Stimulated activated CD4-positive, alpha-beta T cell treated with anti-CD3 and anti-CD28 coated beads, TNF-alpha, amount 100 ng/mL, for 24 hours (primary cell): Measurements from ENCODE around the gene MRPS25.
"Not testable (repeated sequence)": the region's sequence is repeated elsewhere in the genome, so short reads cannot be mapped to it uniquely, and the experiment has no call there.

ENCODE experiments used
- DNase-seq, 3 experiments: peaks; one replicate each; pipeline ENCODE4 v3.0.0-alpha.2; 2020; ENCODE audit warnings: low read depth in 3 of 3

The MRPS25 gene

DNA sequence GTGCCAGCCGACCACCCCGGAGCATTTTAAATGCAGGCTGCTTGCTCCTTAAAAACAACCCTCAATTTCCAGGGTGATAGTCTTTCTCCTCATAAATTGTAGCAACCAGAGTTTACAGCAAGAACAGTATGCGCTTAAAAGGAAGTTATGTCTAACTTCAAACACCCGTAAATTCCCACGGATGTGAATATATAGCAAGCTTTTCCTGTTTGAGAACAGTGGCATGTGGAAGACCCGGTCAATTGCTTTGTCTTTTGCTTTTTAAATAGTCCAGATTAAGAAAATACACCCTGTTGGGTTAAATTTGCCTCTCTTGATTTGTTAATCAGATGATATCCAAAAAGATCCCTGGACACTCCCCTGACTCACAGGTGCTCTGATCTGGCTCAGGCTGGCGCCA, 20.8 kb downstream of the MRPS25 start:
- no peak for DNase-seq

DNA sequence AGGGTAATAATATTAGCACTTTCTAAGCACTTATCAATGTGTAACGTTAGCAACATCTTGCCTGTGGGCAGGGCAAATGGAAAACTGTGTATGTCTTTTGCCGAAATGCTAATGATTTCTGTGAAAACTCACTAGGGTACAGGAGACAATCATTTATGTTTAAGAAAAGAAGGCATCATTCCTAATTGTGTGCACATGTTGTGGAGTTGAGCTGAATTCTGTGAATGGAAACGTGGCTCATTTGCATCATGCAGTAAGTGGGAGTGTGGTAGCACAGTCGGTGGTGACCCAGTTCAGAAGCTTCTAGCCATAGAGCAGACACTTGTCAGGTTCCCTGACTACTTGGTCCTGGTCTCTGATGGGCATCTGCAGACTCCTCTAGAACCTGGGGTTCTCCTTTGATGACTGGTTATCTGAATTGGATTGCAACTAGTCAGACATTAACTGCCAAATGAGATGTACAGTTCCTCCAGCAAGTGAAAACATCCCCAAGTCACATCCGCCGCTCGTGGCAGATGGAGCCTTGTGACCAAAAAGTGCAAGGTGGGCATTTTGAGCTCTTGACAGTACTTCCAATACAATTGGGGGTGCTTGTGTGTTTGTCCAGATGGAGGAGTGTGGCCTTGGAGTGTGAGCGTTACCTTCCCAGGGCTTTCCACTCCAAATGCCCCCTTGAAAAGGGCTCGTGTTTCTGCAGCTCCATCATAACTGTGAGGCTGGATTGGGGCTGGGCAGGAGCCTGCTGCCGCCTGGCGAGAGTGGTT, 21.5 kb downstream of the MRPS25 start:
- DNase-seq = no peak

DNA sequence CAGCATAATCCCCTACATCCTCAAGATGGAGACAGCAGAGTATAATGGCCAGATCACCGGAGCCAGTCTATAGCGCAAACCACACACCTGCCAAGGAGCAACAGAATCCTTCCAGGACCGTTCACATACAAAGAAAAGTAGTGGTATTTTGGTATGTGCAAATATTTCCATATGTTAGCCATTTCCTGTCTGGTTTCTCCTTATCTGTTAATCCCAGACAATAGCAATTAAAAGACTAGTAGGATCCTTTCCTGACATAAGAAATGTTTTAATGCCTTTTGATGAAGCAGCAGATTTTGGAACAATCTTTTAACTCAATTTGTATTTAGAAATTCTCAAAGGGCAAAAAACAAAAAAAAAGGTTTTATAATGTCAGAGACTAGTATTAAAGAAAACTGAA, 22.2 kb downstream of the MRPS25 start:
- no peak for DNase-seq

DNA sequence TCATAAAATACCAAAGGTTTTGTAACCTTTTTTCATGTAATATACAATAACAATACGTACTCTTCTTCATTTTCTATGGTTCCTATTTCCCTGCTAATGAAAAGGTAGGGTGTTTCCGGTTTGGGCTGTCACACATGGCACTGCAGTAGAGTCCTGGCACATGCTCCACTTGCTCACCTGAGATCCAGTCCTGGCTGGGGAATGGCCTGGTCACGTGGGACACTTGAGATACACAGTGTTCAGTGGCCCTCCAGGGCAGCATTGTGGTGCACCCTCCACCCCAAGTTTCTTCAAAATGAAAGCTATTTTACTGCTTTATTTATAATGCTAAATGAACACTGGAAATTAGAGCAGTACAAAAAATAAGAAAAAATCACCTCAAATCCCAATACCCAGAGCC, 23.2 kb downstream of the MRPS25 start:
- DNase-seq = no peak

DNA sequence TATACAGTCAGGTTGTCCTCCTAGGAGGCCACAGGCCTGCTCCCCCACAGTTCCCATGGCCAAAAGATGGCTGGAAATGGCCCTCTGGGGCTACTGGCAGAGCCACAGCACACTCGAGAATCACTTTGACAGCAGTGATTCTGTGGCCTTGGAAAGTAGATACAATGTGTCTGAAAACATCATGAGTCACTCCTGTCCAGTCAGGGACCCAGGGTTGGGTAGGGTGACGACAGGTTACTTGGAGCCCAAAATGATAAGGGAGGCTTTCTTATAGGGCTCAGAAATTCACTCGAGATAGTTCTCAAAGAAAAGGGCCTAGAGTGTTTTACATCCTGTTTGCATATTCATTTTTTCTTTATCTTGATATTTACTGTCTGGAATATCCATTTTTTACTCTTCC, 24.3 kb downstream of the MRPS25 start:
- no peak for DNase-seq

DNA sequence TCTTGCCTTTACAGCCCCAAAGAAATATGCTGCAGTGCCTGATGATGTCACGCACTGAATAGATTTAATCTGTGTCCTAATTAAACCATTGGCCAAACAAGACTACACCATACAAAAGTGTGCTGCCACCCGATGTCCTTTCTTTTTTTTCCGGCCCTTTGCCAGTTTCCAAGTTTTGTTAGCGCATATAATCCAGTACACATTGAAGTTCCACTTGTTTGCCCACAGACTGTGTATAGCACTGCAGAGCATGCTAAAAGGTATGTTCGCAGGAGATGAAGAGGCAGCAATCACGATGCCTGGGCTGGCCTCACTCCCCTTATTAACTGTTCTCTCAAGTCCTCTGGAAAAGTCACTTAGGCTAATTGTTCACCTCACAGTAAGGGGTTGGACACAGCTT, 26.8 kb downstream of the MRPS25 start:
- no peak for DNase-seq

DNA sequence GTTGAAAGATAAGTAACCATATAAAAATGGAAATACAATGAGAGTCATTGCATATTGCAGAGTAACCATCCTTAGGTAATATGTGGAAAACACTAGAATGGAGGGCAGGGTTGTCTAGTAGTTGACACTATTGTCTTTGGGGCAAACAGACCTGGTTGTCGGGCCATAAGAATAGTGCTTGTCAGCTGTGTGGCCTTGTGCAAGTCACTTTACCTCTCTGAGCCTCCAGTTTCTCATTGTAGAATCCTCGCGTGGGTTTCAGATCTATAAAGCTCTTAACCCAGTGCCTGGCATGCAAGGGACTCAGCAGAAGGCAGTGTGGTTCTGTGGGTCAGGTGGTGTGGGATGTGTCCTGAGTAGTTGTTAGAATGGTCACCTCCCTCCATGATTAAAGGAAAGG, 32.0 kb downstream of the MRPS25 start:
- DNase-seq = no peak

DNA sequence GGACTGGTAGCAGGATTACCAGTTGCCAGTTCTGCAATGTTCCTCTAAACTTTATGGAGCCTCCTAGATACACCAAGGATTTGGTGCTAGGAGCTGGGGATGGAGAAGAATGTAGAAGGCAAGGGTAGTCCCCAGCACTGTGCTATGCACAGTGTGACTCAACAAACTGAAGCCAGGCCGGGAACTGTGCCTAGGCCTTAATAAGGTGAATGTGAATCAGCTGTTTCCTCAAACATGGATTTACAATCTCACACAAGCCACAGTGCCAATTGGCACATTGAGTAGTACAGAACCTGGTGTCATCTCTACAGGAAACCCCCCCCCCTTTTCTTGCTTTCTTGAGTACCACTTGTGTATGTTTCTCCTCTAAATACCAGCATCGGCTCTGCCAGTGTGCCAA, 32.5 kb downstream of the MRPS25 start:
- no peak for DNase-seq

DNA sequence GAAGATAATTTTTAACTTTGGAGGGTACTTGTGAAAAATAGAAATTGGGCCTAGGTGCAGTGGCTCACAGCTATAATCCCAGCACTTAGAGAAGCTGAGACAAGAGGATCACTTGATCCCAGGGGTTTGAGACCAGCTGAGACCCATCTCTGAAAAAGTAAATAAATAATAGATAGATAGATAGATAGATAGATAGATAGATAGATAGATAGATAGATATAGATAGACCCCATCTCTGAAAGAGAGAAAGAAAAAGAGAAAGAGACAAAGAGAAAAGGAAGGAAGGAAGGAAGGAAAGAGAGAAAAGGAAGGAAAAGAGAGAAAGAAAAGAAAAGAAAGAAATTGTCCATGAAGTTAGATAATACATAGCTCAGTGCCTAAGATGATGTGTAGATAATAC, 35.5 kb downstream of the MRPS25 start:
- DNase-seq = no peak

DNA sequence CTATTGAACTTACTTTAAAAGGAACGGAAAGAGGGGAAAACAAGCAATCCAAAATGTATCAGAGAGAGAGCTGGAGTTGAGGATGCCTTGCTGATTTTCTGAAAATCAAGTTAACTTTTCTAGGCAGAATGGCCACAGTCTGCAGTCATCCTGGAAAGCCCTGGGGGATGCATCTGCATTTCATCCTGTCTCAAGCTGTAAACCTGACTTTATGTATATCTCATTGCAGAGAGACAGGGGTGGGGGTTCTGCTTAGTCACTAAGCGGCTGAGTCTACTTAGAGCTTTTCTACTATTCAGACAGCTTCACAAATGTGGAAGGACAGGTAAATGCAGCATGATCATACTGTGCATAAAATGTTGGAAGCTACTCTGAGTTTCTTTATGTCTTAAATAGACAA, 41.4 kb downstream of the MRPS25 start:
- no peak for DNase-seq

DNA sequence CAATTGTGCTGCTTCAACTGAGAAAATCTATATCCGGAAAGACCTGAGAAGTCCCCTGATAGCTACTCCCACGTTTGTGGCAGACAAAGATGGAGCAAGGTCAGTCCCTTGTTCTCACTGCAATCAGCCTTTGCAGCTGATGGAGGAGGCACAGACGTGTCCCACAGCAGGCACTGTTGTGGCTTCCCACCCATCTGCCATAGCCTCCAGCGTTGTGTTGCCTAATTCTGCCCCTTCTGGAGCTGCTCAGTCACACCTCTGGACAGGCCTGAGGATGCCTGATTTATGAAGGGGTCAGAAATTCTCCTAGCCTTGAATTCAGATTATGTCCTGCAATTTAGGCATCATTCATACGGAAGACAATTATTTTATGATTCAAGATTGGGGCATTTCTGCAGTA, 41.9 kb downstream of the MRPS25 start:
- no peak for DNase-seq

DNA sequence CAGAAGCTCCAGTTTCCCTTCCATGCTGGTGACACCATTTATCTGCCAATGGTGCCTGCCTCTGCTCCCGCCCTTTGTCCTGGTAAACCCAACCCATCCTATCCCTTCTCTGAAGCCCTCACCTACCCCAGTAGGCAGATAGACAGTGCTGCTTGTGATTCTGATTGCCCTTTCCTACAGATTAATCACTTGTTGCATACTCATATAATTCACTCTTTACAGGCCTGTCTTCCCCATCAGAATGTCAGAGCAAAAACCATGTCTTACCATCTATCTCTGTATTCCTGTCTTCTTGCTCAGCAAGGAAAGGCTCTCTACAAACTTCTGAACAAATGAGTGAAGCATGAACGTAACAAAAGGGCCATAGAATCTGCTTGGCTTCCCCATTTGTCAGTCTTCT, 47.9 kb downstream of the MRPS25 start:
- no peak for DNase-seq

DNA sequence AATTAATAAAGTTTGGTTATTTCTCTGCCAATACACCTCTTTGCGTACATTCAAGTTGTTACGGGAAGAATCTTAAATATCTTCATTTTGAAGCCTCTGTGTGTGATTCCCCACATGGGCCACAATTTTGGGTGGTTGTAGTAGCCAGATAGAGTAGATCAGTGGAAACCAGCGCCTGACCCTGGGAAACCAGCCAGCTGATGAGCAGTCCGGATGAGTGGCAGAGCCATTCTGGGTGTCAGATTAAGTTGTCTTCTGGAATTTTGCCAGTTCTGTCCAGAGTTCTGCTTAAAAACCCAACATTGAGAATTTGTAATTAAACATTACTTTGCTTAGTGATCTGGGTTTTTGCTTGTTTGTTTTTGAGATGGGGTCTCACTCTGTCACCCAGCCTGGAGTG, 49.7 kb downstream of the MRPS25 start:
- DNase-seq = no peak

DNA sequence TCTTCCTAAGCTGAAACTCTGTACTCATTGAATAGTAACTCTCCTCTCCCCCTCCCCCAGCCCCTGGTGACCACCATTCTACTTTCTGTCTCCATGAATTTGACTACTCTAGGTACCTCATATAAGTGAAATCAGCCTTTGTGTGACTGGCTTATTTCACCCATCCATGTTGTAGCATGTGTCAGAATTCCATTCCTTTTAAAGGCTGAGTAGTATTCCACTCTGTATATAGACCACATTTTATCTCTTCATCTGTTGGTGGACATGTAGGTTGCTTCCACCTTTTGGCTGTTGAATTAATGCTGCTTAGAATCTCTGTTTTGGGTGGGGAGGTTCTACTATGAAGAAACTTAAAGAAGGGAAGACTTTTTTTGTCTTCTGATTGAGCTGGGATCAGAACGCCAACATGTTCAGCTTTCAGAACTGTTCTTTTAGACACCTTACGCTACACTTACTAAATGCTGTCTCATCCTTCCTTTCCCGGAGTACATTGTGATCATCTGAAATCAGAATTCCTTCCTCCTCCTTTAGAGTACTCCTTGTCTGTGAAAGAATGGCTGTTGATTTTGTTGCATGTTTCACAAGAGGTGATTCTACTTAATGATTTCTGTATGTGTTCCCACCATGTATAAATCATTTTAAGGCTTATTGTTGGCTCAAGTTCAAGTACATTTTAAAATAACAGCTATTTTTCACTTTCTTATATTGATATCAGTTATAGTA, 50.3 kb downstream of the MRPS25 start:
- no peak for DNase-seq

DNA sequence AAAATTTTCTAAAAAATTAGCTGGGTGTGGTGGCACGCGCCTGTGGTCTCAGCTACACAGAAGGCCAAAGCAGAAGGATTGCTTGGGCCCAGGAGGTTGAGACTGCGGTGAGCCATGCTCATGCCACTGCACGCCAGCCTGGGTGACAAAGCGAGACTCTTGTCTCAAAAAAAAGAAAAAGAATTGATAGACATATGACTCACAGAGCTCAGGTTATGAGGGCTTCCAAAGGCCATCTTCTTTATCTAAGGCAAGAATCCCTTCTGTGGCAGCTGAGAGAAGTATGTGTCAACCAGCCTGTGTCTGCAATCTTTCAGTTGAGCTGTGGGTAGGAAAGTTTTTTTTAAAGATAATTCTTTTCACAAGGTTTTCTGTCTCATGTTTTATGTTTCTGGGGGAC, 53.9 kb downstream of the MRPS25 start:
- DNase-seq = no peak

DNA sequence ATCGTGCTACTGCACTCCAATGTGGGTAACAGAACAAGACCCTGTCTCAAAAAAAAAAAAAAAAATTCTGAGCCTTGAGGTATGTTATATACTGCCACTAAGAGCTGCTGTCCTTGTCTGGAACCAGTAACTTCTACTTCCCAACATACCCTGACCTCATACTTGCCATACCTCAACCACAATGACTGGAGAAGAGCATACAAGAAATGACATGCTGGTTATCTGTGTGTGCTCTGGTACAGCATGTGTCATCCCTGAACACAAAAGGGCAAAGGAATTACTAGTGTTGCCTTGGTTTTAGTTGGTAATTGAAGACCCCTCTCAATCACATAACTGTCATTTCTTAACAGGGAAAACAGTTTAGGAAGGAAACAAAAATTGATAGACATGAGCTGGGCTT, 54.5 kb downstream of the MRPS25 start:
- no peak for DNase-seq

DNA sequence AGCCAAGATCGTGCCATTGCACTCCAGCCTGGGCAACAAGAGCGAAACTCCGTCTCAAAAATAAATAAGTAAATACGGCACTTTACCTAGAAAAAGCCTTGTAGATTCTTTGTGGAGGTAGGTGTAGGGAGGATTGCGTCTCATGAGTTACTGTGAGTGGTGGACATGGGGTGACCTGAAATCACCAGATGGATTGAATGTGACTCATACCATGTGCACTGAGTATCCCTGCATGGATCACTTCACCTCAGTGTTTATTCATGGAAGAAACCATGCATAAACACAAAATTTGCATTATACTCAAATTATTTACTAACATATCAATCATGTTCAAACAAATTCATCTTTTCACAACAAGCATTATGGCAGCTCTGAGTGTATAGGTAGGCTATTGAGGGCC, 55.9 kb downstream of the MRPS25 start:
- no peak for DNase-seq

DNA sequence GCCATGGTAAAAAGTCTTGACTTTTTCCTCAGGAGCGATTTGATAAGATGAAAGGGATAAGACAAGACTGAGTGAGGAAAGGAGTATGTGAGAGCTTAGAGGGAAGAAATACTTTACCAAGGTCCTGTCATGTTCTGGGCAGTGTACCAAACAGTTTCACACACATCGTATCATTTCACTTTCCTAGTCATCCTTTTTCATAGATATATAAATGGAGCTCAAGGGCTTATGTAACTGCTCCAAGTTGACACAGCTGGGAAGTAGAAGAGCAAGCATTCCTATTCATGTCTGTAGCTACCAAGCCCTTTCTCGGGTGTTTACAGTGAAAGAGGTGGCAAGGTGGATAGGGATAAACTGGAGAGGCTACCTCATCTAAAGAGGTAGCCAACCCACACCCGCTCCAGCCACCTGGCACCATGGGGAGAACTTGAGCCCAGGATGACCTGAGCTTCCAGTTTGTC, 57.4 kb downstream of the MRPS25 start:
- no peak for DNase-seq

DNA sequence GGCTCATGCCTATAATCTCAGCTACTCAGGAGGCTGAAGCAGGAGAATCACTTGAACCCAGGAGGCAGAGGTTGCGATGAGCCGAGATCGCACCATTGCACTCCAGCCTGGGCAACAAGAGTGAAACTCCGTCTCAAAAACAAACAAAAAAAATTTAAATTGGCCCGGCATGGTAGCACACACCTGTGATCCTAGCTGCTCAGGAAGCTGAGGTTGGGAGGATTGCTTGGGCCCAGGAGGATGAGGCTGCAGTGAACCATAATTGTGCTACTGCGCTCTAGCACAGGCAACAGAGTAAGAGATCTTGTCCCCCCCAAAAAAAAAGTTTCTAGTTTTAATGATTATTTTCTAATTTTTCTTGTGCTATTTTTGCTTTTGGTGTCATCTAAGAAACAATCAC, 65.9 kb downstream of the MRPS25 start:
- DNase-seq = not testable (repeated sequence)
